WTC11 (cell line): ENCODE measurements around the gene ZNF598.

Experiments used
- CBFB ChIP-seq: sonication (generic); formaldehyde crosslinking; IDR thresholded peaks from 2 replicates; pipeline ENCODE4 v1.8.1; 2022; ENCODE audit warnings: mild to moderate bottlenecking, low read depth, missing genetic modification reagents
- SMAD4 ChIP-seq: sonication (generic); formaldehyde crosslinking; IDR thresholded peaks from 2 replicates; pipeline ENCODE4 v1.8.0; 2022; ENCODE audit warnings: mild to moderate bottlenecking, missing genetic modification reagents
- TF ChIP-seq, protein P1 (sequence below): fragments of 200-600 bp; IDR thresholded peaks from 2 replicates; pipeline ENCODE4 v1.8.0; 2022; ENCODE audit warnings: antibody characterized with exemption
- TF ChIP-seq, protein P2 (sequence below): sonication (generic); formaldehyde crosslinking; IDR thresholded peaks from 2 replicates; pipeline ENCODE4 v1.8.1; 2023; ENCODE audit warnings: mild to moderate bottlenecking, missing genetic modification reagents
- TF ChIP-seq, protein P3 (sequence below): sonication (generic); formaldehyde crosslinking; conservative IDR thresholded peaks from 2 replicates; pipeline ENCODE4 v1.8.1; 2022; ENCODE audit warnings: mild to moderate bottlenecking, missing genetic modification reagents

DNA sequence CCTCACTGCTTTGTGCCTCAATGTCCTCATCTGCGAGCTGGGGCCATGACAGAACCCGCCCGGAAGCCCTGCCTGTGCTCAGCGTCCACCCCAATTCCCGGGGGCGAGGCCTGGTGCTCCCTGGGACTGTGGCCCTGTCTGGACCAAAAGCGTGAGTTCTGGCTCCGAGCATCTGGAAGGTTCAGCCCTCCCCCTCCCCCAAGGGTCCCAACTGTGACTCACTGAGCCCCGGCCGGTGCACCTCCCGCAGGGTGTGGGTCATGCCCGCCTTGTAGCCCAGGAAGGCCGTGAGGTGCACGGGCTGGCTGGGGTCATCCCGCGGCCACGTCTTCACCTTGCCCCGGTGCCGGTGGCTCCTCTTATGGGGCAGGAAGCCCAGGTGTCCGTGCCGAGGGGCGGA lies 55.9 kb downstream of the ZNF598 start:
- TF ChIP-seq, protein P1, sequence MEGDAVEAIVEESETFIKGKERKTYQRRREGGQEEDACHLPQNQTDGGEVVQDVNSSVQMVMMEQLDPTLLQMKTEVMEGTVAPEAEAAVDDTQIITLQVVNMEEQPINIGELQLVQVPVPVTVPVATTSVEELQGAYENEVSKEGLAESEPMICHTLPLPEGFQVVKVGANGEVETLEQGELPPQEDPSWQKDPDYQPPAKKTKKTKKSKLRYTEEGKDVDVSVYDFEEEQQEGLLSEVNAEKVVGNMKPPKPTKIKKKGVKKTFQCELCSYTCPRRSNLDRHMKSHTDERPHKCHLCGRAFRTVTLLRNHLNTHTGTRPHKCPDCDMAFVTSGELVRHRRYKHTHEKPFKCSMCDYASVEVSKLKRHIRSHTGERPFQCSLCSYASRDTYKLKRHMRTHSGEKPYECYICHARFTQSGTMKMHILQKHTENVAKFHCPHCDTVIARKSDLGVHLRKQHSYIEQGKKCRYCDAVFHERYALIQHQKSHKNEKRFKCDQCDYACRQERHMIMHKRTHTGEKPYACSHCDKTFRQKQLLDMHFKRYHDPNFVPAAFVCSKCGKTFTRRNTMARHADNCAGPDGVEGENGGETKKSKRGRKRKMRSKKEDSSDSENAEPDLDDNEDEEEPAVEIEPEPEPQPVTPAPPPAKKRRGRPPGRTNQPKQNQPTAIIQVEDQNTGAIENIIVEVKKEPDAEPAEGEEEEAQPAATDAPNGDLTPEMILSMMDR: no peak
- no peak for TF ChIP-seq CBFB (CRISPR knock-in tag)
- TF ChIP-seq, protein P2, sequence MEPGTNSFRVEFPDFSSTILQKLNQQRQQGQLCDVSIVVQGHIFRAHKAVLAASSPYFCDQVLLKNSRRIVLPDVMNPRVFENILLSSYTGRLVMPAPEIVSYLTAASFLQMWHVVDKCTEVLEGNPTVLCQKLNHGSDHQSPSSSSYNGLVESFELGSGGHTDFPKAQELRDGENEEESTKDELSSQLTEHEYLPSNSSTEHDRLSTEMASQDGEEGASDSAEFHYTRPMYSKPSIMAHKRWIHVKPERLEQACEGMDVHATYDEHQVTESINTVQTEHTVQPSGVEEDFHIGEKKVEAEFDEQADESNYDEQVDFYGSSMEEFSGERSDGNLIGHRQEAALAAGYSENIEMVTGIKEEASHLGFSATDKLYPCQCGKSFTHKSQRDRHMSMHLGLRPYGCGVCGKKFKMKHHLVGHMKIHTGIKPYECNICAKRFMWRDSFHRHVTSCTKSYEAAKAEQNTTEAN (CRISPR knock-in tag): no peak
- no peak for TF ChIP-seq SMAD4 (CRISPR knock-in tag)
- TF ChIP-seq, protein P3, sequence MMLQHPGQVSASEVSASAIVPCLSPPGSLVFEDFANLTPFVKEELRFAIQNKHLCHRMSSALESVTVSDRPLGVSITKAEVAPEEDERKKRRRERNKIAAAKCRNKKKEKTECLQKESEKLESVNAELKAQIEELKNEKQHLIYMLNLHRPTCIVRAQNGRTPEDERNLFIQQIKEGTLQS (CRISPR knock-in tag): no peak
